HG02678 (cell line): ENCODE results near the gene COL10A1.
A peak's percentile ranks its signal among the peaks of the same experiment; 100 is the strongest.

Source experiments
- ATAC-seq: cut with Tn5 transposase; IDR thresholded peaks from one replicate; pipeline ENCODE4 v1.9.1; 2021; ENCODE audit warnings: mild to moderate bottlenecking, moderate library complexity; ENCODE audit not compliant: unreplicated experiment

Gene COL10A1

DNA sequence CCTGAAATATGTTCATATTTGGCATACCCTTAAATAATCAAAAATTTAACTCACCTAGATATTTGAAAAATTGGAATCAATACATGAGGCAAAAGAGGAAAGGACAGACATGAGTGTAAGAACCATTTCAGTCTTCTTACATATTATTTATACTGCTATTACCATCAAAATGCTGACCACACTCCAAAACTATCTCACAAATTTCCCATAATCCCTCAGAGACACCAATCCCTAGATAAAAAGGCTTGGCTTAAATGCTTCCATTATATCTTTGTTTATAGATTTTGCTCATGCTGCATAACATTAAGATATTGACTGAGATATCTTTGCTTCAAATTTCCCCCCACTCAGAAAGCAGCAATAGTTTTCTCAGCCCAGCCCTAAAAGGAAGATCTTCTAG is 37.0 kb downstream of the COL10A1 start:
- ATAC-seq = no peak

DNA sequence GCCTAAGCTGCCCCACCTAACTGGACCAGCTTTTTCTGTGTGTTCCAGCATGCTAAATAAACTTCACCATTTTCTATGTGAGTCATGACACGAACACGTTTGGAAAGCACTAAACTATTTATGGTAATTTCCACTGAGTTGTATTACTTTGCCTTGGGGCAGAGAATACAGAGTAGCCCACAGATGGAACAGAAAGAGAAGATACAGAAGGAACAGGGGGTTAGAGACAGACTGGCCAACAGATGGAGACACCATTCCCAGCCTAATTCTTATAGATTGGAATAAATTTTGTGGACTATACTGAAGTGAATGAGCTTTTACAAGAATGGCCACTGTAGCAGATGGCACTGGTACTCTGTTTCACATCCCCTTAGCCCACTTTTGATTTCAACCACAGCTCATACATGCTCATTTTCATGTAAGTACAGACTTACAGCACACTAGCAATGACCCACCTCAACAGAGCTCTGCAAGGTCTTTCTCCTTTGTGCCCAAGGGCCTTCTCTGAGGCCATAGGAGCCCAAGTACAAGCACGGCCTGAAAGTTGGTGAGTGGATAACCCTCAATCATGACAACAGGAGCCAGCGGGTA is 38.4 kb downstream of the COL10A1 start:
- peak; percentile 95 for ATAC-seq

DNA sequence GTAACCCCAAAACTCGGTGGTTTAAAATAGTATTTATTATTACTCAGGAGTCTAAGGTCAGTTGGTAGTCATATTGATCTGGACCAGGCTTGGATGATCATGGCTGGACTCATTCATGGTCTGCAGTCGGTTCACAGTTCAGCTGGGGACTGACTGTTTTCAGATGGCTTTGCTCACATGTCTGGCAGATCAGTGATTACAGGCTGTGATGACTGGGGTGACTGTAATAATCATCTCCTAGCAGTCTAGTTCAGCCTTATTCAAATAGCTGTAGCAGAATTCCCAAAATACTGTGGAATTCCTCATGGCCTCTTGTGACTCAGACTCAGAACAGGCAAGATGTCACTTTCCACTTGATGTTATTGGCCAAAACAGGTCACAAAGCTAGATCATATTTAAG is 41.6 kb downstream of the COL10A1 start:
- ATAC-seq = no peak

DNA sequence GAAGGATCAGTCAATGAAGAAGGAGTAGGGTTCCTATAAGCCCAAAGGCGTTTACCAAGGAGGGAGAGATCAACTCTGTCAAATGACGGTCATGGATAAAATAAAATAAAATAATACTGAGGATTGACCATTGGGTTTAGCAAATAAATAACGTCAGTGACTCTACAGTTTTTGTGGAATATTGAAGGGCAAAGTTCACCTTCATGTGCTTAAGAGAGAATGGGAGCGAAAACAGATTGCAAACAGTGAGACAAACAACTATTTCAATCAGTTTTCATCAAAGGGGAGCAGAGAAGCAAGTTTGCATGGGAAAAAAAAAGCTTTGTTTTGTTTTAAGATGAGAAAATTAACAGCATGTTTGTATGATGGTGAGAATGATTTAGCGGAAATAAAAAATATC is 42.9 kb downstream of the COL10A1 start:
- ATAC-seq = no peak

DNA sequence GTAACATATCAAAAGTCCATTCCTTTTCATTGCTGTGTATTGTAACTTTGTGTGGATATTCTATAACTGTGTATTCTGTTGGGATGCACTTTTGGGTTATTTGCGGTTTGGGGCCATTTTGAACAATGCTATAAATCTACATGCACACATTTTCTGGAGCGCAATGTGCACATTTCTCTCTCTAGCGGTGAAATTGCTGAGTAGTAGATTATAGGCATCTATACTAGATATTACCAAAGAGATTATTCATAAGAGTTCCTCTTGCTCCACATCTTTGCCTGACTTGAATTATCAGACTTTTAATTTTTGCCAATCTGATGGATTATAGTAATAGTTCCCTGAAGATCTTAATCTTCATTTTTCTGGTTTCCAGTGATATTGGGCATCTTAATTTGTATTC is 47.0 kb downstream of the COL10A1 start:
- ATAC-seq = no peak

DNA sequence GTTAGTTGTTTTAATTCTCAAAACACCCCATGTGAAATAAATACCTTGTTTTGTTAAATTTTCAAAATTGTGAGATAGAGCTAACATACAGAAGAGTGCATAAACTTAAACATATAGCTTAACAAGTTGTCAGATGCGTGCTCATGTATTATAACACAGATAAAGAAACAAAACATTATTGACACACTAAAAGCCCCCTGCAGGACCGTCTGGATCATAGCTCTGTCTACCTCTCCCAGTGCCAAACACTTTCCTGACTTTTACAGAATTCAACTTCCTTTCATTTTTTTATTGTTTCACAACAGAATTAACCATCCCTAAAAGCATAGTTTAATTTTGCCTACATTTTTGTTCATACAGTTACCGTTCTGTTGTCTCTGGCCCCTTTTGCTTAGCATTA is 47.4 kb downstream of the COL10A1 start:
- no peak for ATAC-seq

DNA sequence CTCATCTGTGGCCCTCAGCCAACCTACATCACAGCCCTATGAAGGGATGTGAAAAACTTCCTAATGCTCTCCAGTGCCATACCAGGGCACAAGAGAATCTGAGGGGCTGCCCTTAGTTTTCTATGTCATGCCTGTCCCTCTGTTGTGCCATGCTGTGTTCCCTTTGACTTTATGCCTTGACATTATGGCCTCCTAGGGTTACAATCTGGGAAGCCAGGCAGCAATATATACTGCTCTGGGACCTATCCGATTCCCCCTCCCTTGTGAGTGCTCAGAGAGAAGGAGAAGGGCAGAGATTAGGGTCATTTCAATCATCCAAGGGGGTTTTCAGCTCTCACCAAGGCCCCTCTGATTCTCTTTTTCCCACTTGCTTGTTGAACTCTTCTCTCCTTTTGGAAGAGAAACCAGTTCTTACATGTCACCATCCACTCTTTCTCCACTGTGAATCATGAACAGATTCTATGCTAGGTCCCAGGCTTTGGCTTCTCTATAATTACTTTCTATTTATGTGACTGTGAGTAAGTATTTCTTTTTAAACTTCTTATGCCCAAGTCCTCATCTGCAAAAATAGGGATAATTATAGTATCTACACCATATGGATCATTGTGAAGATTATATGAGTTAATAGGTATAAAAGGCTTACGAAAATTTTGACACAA is 51.1 kb downstream of the COL10A1 start:
- no peak for ATAC-seq

DNA sequence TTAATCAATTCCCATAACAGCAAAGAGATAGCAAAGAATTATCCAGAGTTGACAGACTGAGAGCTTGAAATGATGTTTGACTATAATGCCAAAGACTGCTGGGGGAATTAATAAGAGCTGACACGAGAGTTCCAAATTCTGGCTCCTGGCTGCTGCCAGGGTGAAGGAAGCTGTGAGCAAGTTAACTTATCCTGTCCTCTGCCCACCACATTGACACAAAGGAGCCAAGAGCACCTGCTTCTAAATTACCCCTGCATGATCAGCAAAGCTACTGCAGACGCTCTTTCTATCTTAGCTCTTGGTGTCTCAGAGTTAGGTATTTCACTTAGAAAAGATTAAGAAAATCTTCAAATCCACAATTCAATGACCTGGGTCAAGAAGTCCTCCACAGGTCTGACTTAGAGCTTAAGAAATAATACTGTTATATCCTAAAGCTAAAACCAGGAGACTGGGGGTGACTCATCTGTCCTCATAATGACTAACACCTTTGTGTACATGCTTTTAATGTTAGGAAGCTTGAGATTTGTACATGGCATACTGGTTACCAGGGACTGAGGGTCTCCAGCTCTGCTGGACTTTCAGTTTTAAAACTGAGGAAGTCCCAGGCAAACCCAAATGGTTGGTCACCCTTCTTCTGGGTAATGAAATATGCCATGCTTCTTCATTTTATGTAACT is 52.0 kb downstream of the COL10A1 start:
- no peak for ATAC-seq

DNA sequence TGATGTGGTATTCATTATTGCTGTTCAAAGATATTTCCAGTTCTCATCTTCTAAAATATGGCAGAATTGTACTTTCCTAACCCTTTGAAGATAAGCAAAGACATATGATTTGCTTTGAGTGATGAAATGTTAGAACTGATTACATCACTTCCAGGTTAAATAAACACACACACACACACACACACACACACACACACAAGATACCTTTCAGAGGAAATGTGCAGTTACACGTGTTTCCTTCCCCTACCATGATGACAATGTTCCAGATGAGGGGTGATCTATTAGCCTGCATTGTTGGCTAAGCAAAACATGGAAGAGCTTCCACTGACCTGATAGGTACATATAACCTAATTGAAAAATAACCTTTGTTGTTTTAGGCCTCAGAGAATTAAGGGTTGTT is 53.6 kb downstream of the COL10A1 start:
- ATAC-seq = no peak

DNA sequence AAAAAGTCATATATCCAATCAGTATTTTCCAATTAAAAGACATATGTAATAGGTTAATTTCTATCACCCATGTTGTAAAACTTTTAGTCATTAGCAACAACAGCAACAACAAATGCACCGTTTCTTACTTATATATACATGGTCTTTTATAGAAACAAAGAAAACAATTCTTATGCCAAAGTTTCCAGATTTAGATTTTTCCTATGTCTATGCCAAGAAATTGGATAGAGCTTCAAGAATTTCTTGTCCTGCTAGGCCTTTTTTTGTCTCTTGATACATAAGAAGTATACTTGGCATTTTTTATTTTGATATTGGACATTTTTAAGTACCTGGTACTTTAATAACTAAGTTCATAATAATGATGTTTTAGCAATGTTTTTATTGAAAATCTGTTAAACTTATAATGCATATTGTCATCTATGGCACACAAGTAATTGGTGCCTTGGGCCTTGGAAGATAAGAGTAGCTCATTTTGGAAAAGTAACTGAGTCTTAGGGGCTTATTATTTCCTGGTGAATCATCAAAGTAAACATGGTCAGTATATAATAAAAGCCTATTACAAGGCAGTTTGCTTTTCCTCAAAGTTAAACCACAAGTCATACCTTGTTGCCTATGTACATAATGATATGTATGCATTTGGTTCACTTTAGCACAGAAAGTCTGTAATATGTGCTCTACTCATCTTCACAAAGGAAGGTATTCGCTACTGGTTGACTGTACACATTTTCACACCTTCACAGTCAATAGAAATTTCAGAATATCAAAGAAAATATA is 55.1 kb downstream of the COL10A1 start:
- ATAC-seq = no peak

DNA sequence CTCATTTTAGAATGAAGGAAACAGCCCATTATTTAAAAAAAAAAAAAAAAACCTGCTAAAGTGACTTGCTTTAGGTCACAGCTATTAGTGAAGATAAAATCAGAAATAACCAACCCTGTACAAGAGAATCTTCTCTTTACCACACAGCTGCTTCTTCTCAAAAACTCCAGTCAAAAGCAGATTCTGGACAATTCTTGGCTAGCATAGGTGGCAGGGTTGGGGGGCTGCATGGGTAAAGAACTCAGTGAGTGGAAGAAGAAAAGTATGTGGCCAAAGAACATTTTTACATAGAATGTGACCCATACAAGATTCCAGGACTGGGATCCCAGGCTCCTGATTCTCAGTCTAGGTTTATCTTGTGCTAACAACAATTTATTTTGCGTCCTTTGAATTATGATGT is 55.8 kb downstream of the COL10A1 start:
- no peak for ATAC-seq
